GM12875 (cell line): ENCODE data around the gene HPS5.

Experiments used
- H3K4me3 ChIP-seq: one replicate; pipeline ENCODE4 v1.5.1; 2011; ENCODE audit warnings: low read depth, low read length, control low read depth
- CTCF ChIP-seq: IDR thresholded peaks from 2 replicates; pipeline ENCODE4 v1.5.1; 2011; ENCODE audit warnings: low read depth, mild to moderate bottlenecking, control low read depth, inconsistent platforms, low read length, moderate library complexity, borderline replicate concordance; ENCODE audit not compliant: insufficient read depth

Gene HPS5

GRCh38 chr11:18330921-18331320, 9.0 kb upstream of the HPS5 start:
- no peak overlapping the region for H3K4me3 ChIP-seq
- no peak for TF ChIP-seq CTCF

- no peak overlapping the region for H3K4me3 ChIP-seq
- no peak for TF ChIP-seq CTCF
These were observed 7.4 kb upstream of the HPS5 start for GRCh38 chr11:18329196-18329870.

- peak overlapping the region; percentile 36 for H3K4me3 ChIP-seq
- no peak for TF ChIP-seq CTCF
These were observed 2.4 kb upstream of the HPS5 start for GRCh38 chr11:18324381-18324780.

- peak overlapping the region; percentile 36 for H3K4me3 ChIP-seq
These were observed 1.9 kb upstream of the HPS5 start for GRCh38 chr11:18323881-18324280.

GRCh38 chr11:18322818-18323570, 1.1 kb upstream of the HPS5 start:
- no peak for TF ChIP-seq CTCF
- H3K4me3 ChIP-seq, result peak overlapping the region; percentile 78

- TF ChIP-seq CTCF, result no peak
- H3K4me3 ChIP-seq, result peak overlapping the region; percentile 78
These were observed 367 bp downstream of the HPS5 start for GRCh38 chr11:18321578-18321968.

- peak overlapping the region; percentile 78 for H3K4me3 ChIP-seq
- no peak for TF ChIP-seq CTCF
These were observed 1.3 kb downstream of the HPS5 start for GRCh38 chr11:18320617-18321016.
